Suprapubic skin (tissue), 4 donors: Measurements from ENCODE around the gene HOXB3. TPM values are rescaled to one million over a fixed set of nuclear protein-coding genes. Genes with fewer than 3 reads are reported as not detected.

Experiments used
- DNase-seq, 2 donors: peaks; one replicate each; pipeline ENCODE4 v3.0.0-alpha.2; 2019; ENCODE audit warnings: low spot score in 2 of 2
- H3K27ac ChIP-seq: fragments of 200-600 bp; sonication (generic); one replicate; pipeline ENCODE4 v1.5.1; 2019
- H3K27me3 ChIP-seq: fragments of 200-600 bp; sonication (generic); one replicate; pipeline ENCODE4 v1.5.1; 2019
- H3K36me3 ChIP-seq: fragments of 200-600 bp; sonication (generic); one replicate; pipeline ENCODE4 v1.5.1; 2019
- H3K4me1 ChIP-seq: fragments of 200-600 bp; sonication (generic); one replicate; pipeline ENCODE4 v1.5.1; 2019
- H3K4me3 ChIP-seq: fragments of 200-600 bp; sonication (generic); one replicate; pipeline ENCODE4 v1.5.1; 2019; ENCODE audit warnings: mild to moderate bottlenecking
- H3K9me3 ChIP-seq: fragments of 200-600 bp; sonication (generic); one replicate; pipeline ENCODE4 v1.5.1; 2019
- CTCF ChIP-seq, 2 donors: fragments of 200-600 bp in 1 of 2; fragments of 450-650 bp in 1 of 2; sonication (generic) in 1 of 2; IDR thresholded peaks; one replicate each; pipeline ENCODE4 v1.5.1; 2016 to 2019; ENCODE audit warnings: antibody characterized with exemption in 2 of 2, mild to moderate bottlenecking in 1 of 2, moderate library complexity in 1 of 2
- EP300 ChIP-seq: sonication (generic); formaldehyde crosslinking; IDR thresholded peaks from one replicate; pipeline ENCODE4 v1.6.1; 2017; ENCODE audit warnings: antibody characterized with exemption
- POLR2A ChIP-seq, 2 donors: fragments of 450-650 bp; IDR thresholded peaks; one replicate each; pipeline ENCODE4 v1.6.1; 2017; ENCODE audit warnings: antibody characterized with exemption in 2 of 2, mild to moderate bottlenecking in 2 of 2, moderate library complexity in 2 of 2
- POLR2AphosphoS5 ChIP-seq, 3 donors: sonication (generic); formaldehyde crosslinking; IDR thresholded peaks; one replicate each; pipeline ENCODE4 v1.6.1; 2017; ENCODE audit warnings: antibody characterized with exemption in 3 of 3
- WGBS: methylation state at CpG from one replicate; pipeline ENCODE4 v1.1.5; 2018; 5-methylcytosine and 5-hydroxymethylcytosine counted together
- total RNA-seq, 4 donors: library from RNA; depleted of rRNA; stranded (reverse); fragments of >200 nt; gene quantifications; one replicate each; pipeline ENCODE4 v1.1.0, GENCODE V29; 2016

HOXB3 gene
- total RNA-seq, 4 donors from 2014 or later: 2.3 to 20.8 (median 3.9) TPM

DNA sequence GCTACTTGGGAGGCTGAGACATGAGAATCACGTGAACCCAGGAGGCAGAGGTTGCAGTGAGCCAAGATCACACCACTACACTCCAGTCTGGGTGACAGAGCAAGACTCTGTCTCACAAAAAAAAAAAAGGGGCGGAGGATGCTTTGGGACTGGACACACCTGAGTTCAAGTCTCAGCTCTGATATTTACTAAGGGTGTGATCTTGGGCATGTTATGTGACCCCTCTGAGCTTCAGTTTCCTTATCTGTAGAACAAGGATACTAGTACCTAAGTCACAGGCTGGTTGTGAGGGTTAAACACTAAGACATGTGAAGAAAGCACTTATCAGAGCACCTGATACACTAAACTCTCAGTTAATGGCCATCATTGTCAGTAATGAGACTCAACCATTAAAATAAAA lies 85.1 kb downstream of the HOXB3 start:
- WGBS: 92% methylated on average over 2 of the region's 2 CpGs

GRCh38 chr17:48503747-48504146 lies 86.3 kb downstream of the HOXB3 start:
- no peaks in the 10 kb centered on the region for H3K36me3 ChIP-seq
- no peak overlapping the region for H3K27ac ChIP-seq
- WGBS: 92% methylated on average over 4 of the region's 5 CpGs
- no peak for TF ChIP-seq POLR2A (IDR thresholded peaks at IDR 0.05)
- no peak for TF ChIP-seq CTCF (IDR thresholded peaks at IDR 0.05)
- no peak for TF ChIP-seq EP300
- no peak for TF ChIP-seq POLR2AphosphoS5 (IDR thresholded peaks at IDR 0.05)
- H3K4me1 ChIP-seq: peaks cover 10% of the 10 kb centered on the region
- H3K27me3 ChIP-seq: peaks cover 6% of the 10 kb centered on the region
- H3K9me3 ChIP-seq: no peaks in the 10 kb centered on the region
- DNase-seq: no peak
- no peak overlapping the region for H3K4me3 ChIP-seq

More for the DNA sequence above, 85.1 kb downstream of the HOXB3 start:
- Histone ChIP-seq H3K4me3 (no peak overlapping the region), H3K9me3 (no peaks in the 10 kb centered on the region), H3K4me1 (peaks cover 7% of the 10 kb centered on the region), H3K36me3 (no peaks in the 10 kb centered on the region), H3K27ac (no peak overlapping the region), H3K27me3 (peaks cover 7% of the 10 kb centered on the region)
- DNase-seq: no peak
- TF ChIP-seq POLR2AphosphoS5 (IDR thresholded peaks at IDR 0.05) (no peak), EP300 (no peak), POLR2A (IDR thresholded peaks at IDR 0.05) (no peak), CTCF (IDR thresholded peaks at IDR 0.05) (no peak)

GRCh38 chr17:48502901-48503300 lies 87.1 kb downstream of the HOXB3 start:
- Histone ChIP-seq H3K4me3 (no peak overlapping the region), H3K36me3 (no peaks in the 10 kb centered on the region), H3K4me1 (peaks cover 10% of the 10 kb centered on the region), H3K27me3 (no peaks in the 10 kb centered on the region), H3K9me3 (no peaks in the 10 kb centered on the region), H3K27ac (no peak overlapping the region)
- WGBS: 89% methylated on average over 4 of the region's 4 CpGs
- TF ChIP-seq POLR2A (IDR thresholded peaks at IDR 0.05) (no peak), EP300 (no peak), CTCF (IDR thresholded peaks at IDR 0.05) (no peak), POLR2AphosphoS5 (IDR thresholded peaks at IDR 0.05) (no peak)
- no peak for DNase-seq

DNA sequence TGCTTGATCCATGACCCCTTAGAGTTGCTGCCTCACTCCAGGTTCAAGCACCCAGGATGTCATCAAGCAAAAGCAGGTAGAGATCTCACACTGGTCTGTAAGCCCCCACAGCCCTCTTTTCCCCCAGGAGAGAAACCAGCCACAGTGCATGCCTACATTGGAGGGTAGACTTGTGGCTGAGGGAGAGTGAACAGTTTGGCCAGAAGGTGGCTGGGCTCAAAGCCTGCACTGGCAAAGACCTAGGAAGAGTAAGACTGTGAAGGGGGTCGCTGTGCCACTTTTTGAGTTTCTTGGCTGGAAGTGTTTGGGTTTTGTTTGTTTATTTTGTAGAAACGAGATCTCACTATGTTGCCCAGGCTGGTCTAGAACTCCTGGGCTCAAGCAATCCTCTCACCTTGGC lies 87.7 kb downstream of the HOXB3 start:
- H3K27me3 ChIP-seq: no peaks in the 10 kb centered on the region
- 94% methylated on average over 2 of the region's 2 CpGs for WGBS
- no peaks in the 10 kb centered on the region for H3K36me3 ChIP-seq
- H3K27ac ChIP-seq: no peak overlapping the region
- H3K4me1 ChIP-seq: peaks cover 10% of the 10 kb centered on the region
- H3K4me3 ChIP-seq: no peak overlapping the region
- no peaks in the 10 kb centered on the region for H3K9me3 ChIP-seq
- DNase-seq: no peak
- TF ChIP-seq CTCF (IDR thresholded peaks at IDR 0.05): no peak
- TF ChIP-seq POLR2AphosphoS5 (IDR thresholded peaks at IDR 0.05): no peak
- no peak for TF ChIP-seq EP300
- no peak for TF ChIP-seq POLR2A (IDR thresholded peaks at IDR 0.05)

- no peak overlapping the region for H3K27ac ChIP-seq
- DNase-seq: no peak
- H3K4me1 ChIP-seq: peaks cover 10% of the 10 kb centered on the region
- no peak overlapping the region for H3K4me3 ChIP-seq
- no peaks in the 10 kb centered on the region for H3K36me3 ChIP-seq
- H3K9me3 ChIP-seq: no peaks in the 10 kb centered on the region
- TF ChIP-seq POLR2A (IDR thresholded peaks at IDR 0.05): no peak
- TF ChIP-seq POLR2AphosphoS5 (IDR thresholded peaks at IDR 0.05): no peak
- TF ChIP-seq CTCF (IDR thresholded peaks at IDR 0.05): no peak
- TF ChIP-seq EP300: no peak
- 68% methylated on average over 12 of the region's 12 CpGs for WGBS
- no peaks in the 10 kb centered on the region for H3K27me3 ChIP-seq
Measured at GRCh38 chr17:48500435-48501426, 89.3 kb downstream of the HOXB3 start.
